Measurements from ENCODE around the gene IL11RA.

DNA sequence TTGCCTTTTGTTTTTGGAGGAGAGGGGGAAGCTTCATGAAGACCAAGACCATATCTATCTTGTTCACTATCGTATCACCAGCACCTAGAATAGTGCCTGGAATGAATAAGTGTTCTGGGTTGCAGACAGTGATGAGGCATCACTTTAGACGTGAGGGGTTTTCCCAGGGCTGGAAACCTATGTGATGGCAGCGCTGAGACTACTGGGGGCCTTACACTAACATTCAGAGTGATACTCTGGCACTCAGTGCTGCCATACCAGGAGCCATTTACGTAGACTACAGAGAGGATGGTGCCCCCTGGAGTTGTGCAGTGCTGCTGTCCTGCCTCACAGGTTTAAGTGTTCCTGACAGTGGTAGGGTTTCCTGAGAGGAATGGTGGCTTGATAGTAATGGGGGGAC, 32.2 kb downstream of the IL11RA start:
- TF ChIP-seq POLR2A (IDR thresholded peaks at IDR 0.05) (no peak), POLR2AphosphoS5 (IDR thresholded peaks at IDR 0.05) (no peak), EP300 (IDR thresholded peaks at IDR 0.05) (no peak)
- TF ChIP-seq, protein P1, sequence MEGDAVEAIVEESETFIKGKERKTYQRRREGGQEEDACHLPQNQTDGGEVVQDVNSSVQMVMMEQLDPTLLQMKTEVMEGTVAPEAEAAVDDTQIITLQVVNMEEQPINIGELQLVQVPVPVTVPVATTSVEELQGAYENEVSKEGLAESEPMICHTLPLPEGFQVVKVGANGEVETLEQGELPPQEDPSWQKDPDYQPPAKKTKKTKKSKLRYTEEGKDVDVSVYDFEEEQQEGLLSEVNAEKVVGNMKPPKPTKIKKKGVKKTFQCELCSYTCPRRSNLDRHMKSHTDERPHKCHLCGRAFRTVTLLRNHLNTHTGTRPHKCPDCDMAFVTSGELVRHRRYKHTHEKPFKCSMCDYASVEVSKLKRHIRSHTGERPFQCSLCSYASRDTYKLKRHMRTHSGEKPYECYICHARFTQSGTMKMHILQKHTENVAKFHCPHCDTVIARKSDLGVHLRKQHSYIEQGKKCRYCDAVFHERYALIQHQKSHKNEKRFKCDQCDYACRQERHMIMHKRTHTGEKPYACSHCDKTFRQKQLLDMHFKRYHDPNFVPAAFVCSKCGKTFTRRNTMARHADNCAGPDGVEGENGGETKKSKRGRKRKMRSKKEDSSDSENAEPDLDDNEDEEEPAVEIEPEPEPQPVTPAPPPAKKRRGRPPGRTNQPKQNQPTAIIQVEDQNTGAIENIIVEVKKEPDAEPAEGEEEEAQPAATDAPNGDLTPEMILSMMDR (IDR thresholded peaks at IDR 0.05): no peak

All from stomach (tissue), 4 donors.